ENCODE data around the gene KCTD13.
"Not testable (repeated sequence)": the region's sequence is repeated elsewhere in the genome, so short reads cannot be mapped to it uniquely, and the experiment has no call there.

Gene KCTD13

GRCh38 chr16:29906520-29907244 lies 19.3 kb downstream of the KCTD13 start:
- DNase-seq: no peak

GRCh38 chr16:29905668-29906067 lies 20.4 kb downstream of the KCTD13 start:
- no peak for DNase-seq

GRCh38 chr16:29904947-29905346 lies 21.1 kb downstream of the KCTD13 start:
- no peak for DNase-seq

GRCh38 chr16:29903590-29903989 lies 22.4 kb downstream of the KCTD13 start:
- no peak for DNase-seq

- DNase-seq: no peak
Measured at GRCh38 chr16:29901607-29901945, 24.4 kb downstream of the KCTD13 start.

GRCh38 chr16:29900888-29901606 lies 25.0 kb downstream of the KCTD13 start:
- DNase-seq: no peak

- peak; percentile 69 for DNase-seq
Measured at GRCh38 chr16:29900102-29900887, 25.7 kb downstream of the KCTD13 start, which contains the start of gene ASPHD1. Gene ASPHD1, plus strand, starts transcription at chr16:29900488. Its CDS starts 484 bp downstream, at chr16:29900972.

- DNase-seq: peak; percentile 80
Measured at GRCh38 chr16:29899516-29900101, 26.4 kb downstream of the KCTD13 start, which contains the start of gene SEZ6L2. Gene SEZ6L2, minus strand, starts transcription at chr16:29899550. Its CDS starts 531 bp downstream, at chr16:29899019.

- DNase-seq: no peak
Measured at GRCh38 chr16:29898804-29899515, 27.1 kb downstream of the KCTD13 start.

GRCh38 chr16:29898135-29898803 lies 27.8 kb downstream of the KCTD13 start:
- no peak for DNase-seq

GRCh38 chr16:29897333-29897732 lies 28.7 kb downstream of the KCTD13 start:
- DNase-seq: no peak

GRCh38 chr16:29896841-29897240 lies 29.2 kb downstream of the KCTD13 start:
- no peak for DNase-seq

- no peak for DNase-seq
Measured at GRCh38 chr16:29894352-29894751, 31.7 kb downstream of the KCTD13 start.

- no peak for DNase-seq
Measured at GRCh38 chr16:29893553-29893952, 32.5 kb downstream of the KCTD13 start.

- DNase-seq: no peak
Measured at GRCh38 chr16:29892458-29892813, 33.6 kb downstream of the KCTD13 start.

GRCh38 chr16:29891525-29892457 lies 34.2 kb downstream of the KCTD13 start:
- DNase-seq: no peak

- not testable (repeated sequence) for DNase-seq
Measured at GRCh38 chr16:29889372-29889771, 36.7 kb downstream of the KCTD13 start.

- DNase-seq: no peak
Measured at GRCh38 chr16:29883987-29884386, 42.0 kb downstream of the KCTD13 start.

- DNase-seq: no peak
Measured at GRCh38 chr16:29881050-29881449, 45.0 kb downstream of the KCTD13 start.

- no peak for DNase-seq
Measured at GRCh38 chr16:29878172-29878571, 47.9 kb downstream of the KCTD13 start.
